HFF-Myc (cell line): Measurements from ENCODE around the gene BCL7C.

Experiments
- DNase-seq: peaks from one replicate; pipeline ENCODE4 v3.0.0-alpha.2; 2011; ENCODE audit warnings: low read depth; ENCODE audit errors: extremely low read depth
- H3K4me3 ChIP-seq: replicated peaks from 2 replicates; pipeline ENCODE4 v1.5.1; 2011; ENCODE audit warnings: low read depth, mild to moderate bottlenecking, control low read depth, low read length
- TF ChIP-seq, protein P1 (sequence below): IDR thresholded peaks from 2 replicates; pipeline ENCODE4 v1.5.1; 2012; ENCODE audit warnings: mild to moderate bottlenecking, low read depth, low read length, control low read depth; ENCODE audit errors: missing control alignments

BCL7C gene

DNA sequence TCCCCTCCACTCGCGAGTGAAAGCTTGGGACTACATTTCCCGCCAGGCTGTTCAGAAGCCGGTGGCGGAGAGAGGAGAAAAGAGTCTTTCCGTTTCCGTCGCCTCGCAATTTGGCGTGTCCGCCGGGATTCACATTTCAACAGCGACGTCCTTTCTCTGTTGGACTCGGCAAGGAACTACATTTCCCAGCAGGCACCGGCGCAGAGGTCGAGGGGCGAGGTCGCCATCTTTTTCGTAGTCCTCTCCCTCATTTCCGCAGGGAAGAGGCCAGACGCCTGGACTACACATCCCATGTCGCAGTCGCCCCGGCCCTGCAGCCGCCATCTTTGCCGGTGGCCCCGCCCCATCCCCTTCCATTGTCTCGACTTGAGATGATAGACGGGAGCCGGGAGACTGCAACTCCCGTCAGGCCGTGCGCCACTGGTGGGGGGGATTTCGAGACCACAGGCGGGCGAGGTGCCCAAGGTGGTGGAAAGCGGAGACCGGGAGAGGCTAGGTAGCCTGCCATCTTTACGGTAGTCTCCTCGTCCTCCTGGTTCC lies 28.6 kb upstream of the BCL7C start:
- TF ChIP-seq, protein P1, sequence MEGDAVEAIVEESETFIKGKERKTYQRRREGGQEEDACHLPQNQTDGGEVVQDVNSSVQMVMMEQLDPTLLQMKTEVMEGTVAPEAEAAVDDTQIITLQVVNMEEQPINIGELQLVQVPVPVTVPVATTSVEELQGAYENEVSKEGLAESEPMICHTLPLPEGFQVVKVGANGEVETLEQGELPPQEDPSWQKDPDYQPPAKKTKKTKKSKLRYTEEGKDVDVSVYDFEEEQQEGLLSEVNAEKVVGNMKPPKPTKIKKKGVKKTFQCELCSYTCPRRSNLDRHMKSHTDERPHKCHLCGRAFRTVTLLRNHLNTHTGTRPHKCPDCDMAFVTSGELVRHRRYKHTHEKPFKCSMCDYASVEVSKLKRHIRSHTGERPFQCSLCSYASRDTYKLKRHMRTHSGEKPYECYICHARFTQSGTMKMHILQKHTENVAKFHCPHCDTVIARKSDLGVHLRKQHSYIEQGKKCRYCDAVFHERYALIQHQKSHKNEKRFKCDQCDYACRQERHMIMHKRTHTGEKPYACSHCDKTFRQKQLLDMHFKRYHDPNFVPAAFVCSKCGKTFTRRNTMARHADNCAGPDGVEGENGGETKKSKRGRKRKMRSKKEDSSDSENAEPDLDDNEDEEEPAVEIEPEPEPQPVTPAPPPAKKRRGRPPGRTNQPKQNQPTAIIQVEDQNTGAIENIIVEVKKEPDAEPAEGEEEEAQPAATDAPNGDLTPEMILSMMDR = no peak
- H3K4me3 ChIP-seq = peak overlapping the region; percentile 76
- peak; percentile 99 for DNase-seq

DNA sequence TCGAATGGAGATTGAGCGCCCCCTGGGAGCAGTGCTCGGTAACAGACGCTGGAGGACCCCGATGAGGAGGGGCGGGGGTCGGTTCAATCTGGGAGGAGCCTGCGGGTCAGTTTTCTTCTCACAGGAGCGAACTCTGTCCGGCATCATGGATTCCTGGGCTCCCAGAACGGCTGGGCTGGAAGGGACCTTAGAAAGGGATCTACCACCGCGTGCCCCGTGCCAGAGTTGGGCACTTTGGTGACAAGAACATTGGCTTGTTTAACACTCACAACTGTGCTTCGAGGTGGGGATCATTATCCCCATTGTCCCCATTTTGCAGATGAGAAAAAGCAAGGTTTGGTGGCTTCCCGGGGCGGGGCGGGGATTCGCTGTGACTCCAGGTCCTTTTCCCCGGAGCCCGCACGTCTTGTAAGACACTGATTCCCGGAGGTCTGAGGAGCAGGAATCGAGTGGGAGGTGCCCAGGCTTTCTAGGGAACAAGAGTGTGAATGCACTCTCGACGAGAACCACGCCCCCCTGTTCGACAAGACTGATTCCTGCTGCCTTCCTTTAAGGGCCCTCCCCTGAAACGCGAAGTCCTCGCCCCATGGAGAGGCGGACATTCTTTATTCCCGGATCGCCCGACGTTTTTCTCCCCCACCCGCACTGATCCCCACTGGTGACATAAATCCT lies 28.0 kb upstream of the BCL7C start:
- TF ChIP-seq, protein P1 = peak; percentile 85
- H3K4me3 ChIP-seq = peak overlapping the region; percentile 76
- DNase-seq = peak; percentile 73

DNA sequence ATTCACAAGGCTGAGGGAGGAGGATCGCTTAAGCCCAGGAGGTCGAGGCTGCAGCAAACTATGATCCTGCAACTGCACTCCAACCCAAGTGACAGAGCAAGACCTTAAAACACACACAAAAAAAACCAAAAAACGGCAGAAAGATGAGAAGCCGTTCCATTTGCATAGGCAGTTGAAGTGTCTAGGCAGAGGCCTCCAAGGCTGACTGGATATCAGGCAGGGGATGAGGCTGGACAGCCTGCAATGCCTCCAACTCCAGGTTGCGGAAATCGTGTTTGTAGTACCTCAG lies 27.5 kb upstream of the BCL7C start:
- peak overlapping the region; percentile 76 for H3K4me3 ChIP-seq
- TF ChIP-seq, protein P1 = no peak
- DNase-seq = no peak

DNA sequence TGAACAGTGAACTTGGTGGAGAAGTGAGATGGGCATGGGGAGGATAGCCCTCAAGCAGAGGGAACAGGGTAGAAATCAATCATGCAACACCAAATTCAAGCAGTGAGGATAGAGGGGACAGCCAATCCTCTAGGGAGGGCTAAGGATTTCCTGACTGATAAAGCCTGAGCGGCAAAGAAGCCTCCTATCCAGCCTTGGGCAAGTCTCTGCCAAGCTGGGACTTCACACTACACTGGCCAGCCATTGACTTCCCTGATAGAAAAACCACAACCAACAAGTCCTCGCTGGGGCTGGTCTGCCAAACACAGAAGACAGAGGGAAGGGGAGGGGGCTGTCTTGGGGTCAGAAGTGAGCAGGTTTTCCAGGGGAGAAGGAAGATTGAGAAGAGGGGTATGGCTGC lies 27.0 kb upstream of the BCL7C start:
- TF ChIP-seq, protein P1 = no peak
- no peak for DNase-seq

DNA sequence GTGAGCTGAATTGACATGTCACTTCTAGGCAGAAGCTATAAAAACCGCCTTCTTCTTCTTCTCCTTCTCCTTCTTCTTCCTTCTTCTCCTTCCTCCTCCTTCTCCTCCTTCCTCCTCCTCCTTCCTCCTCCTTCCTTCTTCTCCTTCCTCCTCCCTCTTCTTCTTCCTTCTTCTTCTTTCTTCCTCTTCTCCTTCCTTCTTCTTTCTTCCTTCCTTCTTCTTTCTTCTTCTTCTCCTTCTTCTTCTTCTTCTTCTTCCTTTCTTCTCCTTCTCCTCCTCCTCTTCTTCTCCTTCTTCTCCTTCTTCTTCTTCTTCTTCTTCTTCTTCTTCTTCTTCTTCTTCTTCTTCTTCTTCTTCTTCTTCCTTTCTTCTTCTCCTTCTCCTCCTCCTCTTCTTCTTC lies 24.7 kb upstream of the BCL7C start:
- no peak overlapping the region for H3K4me3 ChIP-seq
- TF ChIP-seq, protein P1 = no peak
- DNase-seq = no peak

More for the DNA sequence above, 27.0 kb upstream of the BCL7C start:
- H3K4me3 ChIP-seq = no peak overlapping the region

DNA sequence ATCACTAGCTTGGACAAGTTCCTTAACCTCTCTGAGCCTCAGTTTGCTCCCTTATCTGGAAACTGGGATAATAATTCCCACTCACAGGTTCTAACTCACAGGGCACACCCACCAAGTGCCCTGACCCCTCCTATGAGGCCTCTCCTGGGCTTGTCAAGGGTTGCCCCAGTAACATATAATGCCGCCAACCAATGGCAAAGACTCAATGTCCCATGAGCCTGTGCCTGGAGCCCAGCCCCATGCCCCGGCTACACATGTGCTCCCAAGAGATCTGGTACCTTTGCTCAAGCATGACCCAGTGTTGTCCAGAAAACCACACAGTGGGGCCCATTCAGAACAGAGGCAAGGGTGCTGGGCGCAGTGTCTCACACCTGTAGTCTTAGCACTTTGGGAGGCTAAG lies 21.0 kb upstream of the BCL7C start:
- no peak for DNase-seq
- TF ChIP-seq, protein P1 = no peak
- H3K4me3 ChIP-seq = no peak overlapping the region

DNA sequence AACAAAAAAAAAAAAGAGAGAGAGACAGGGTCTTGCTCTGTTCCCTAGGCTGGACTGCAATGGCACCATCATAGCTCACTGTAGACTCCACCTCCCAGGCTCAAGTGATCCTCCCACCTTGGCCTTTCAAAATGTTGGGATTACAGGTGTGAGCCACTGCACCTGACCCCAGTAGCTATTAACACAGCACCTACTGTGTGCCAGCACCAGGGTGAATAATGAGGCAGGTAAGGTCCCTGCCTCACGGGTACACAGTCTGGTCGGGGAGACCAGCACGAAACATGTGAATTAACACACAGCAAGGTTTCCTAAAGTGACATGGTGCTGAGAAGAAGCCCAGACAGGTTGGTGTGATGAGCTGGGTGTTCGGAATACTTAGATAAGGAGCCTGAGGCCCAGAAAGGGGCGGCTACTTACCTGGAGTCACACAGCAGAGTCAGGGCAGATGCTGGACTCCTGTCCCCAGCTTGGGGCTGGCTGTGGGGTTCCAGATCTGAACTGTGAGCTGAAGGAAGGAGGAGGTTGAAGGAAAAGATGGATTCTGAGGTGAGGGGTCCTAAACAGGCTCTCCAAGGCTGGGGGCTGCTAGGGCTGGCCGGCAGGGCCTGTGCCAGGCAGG lies 19.0 kb upstream of the BCL7C start:
- TF ChIP-seq, protein P1 = no peak
- DNase-seq = no peak

More for the DNA sequence above, 19.0 kb upstream of the BCL7C start:
- H3K4me3 ChIP-seq = no peak overlapping the region
